Central memory CD8-positive, alpha-beta T cell (primary cell): ENCODE measurements around the gene MBD3L3.
"Not testable (repeated sequence)": the region's sequence is repeated elsewhere in the genome, so short reads cannot be mapped to it uniquely, and the experiment has no call there.

Source experiments
- ATAC-seq: fragments of 150-1000 bp; cut with Tn5 transposase; replicated peaks from 2 replicates; pipeline ENCODE4 v1.10.0; 2022; ENCODE audit warnings: mild to moderate bottlenecking, moderate FRiP score, moderate number of reproducible peaks; ENCODE audit not compliant: poor library complexity, severe bottlenecking; ENCODE audit errors: extremely low read depth
- DNase-seq, 2 donors: peaks; one replicate each; pipeline ENCODE4 v3.0.0; 2021; ENCODE audit warnings: low spot score in 2 of 2
- H3K27ac Mint-ChIP-seq: one replicate; pipeline ENCODE4 v1.8.0; 2022; ENCODE audit warnings: low read depth, mild to moderate bottlenecking, moderate library complexity, mixed read lengths
- H3K27me3 Mint-ChIP-seq: one replicate; pipeline ENCODE4 v1.8.0; 2022; ENCODE audit warnings: mixed read lengths
- H3K36me3 Mint-ChIP-seq: one replicate; pipeline ENCODE4 v1.8.0; 2022; ENCODE audit warnings: mild to moderate bottlenecking, moderate library complexity, mixed read lengths; ENCODE audit not compliant: insufficient read depth
- H3K4me1 Mint-ChIP-seq: one replicate; pipeline ENCODE4 v1.8.0; 2022; ENCODE audit warnings: mixed read lengths
- H3K4me3 Mint-ChIP-seq: one replicate; pipeline ENCODE4 v1.8.0; 2022; ENCODE audit warnings: mild to moderate bottlenecking, moderate library complexity, mixed read lengths
- H3K9me3 Mint-ChIP-seq: one replicate; pipeline ENCODE4 v1.8.0; 2022; ENCODE audit warnings: mixed read lengths

The MBD3L3 gene

GRCh38 chr19:7054635-7055368 is 3.7 kb downstream of the MBD3L3 start:
- not testable (repeated sequence) for H3K36me3 Mint-ChIP-seq, H3K27ac Mint-ChIP-seq, H3K27me3 Mint-ChIP-seq, DNase-seq, H3K4me1 Mint-ChIP-seq, H3K4me3 Mint-ChIP-seq, H3K9me3 Mint-ChIP-seq, ATAC-seq

GRCh38 chr19:7052896-7053295 is 5.6 kb downstream of the MBD3L3 start:
- DNase-seq, H3K36me3 Mint-ChIP-seq, H3K27ac Mint-ChIP-seq, H3K27me3 Mint-ChIP-seq, H3K4me1 Mint-ChIP-seq, ATAC-seq, H3K4me3 Mint-ChIP-seq, H3K9me3 Mint-ChIP-seq: not testable (repeated sequence)

GRCh38 chr19:7051421-7051820 is 7.1 kb downstream of the MBD3L3 start:
- ATAC-seq, DNase-seq, H3K4me3 Mint-ChIP-seq, H3K36me3 Mint-ChIP-seq, H3K27ac Mint-ChIP-seq, H3K27me3 Mint-ChIP-seq, H3K4me1 Mint-ChIP-seq, H3K9me3 Mint-ChIP-seq: not testable (repeated sequence)

DNA sequence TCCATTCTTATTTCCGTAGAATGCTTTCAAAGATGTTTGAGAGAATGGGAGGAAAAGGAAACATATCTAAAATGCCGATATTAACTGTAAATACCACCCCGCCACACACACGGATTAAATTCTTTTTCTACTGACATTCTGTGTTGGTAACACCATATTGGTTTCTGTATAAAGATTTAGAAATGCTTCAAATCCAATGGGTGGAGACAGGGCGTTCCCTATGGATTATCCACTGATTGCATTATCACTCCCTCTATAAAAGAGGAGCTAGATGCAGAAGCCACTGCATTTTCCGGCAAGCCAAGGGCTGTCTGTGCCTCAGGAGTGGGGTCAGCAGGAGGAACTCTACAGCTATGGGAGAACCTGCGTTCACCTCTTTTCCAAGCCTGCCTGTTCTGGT is 9.5 kb downstream of the MBD3L3 start, which contains the start of gene MBD3L2:
Gene MBD3L2 (plus strand): TSS at position 301 of the 400 bp plus-strand sequence. CDS start 53 bp downstream, at position 354.
- H3K27me3 Mint-ChIP-seq, ATAC-seq, H3K27ac Mint-ChIP-seq, DNase-seq, H3K4me3 Mint-ChIP-seq, H3K9me3 Mint-ChIP-seq, H3K36me3 Mint-ChIP-seq, H3K4me1 Mint-ChIP-seq: not testable (repeated sequence)

DNA sequence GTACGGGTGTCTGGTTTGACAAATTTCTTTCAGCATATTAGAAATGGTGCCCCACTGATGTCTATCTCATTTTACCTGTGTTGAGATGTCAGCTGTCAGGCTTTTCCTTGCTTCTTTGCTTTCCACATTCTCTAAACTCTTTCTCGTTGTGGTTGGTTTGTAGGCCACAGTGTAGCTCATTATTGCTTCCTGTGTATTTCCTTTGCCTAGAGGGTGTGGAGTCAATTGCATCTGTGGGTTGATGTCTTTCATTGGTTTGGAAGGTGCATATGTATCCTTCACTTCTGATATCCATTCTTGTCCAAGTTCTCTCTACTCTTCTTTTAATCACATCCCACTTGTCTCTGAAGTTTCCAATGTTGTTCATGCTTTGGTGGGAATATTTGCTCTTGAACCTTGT is 16.9 kb downstream of the MBD3L3 start:
- not testable (repeated sequence) for DNase-seq, H3K4me3 Mint-ChIP-seq, H3K9me3 Mint-ChIP-seq, H3K27ac Mint-ChIP-seq, H3K36me3 Mint-ChIP-seq, H3K4me1 Mint-ChIP-seq, H3K27me3 Mint-ChIP-seq
- peak; percentile 70 for ATAC-seq

DNA sequence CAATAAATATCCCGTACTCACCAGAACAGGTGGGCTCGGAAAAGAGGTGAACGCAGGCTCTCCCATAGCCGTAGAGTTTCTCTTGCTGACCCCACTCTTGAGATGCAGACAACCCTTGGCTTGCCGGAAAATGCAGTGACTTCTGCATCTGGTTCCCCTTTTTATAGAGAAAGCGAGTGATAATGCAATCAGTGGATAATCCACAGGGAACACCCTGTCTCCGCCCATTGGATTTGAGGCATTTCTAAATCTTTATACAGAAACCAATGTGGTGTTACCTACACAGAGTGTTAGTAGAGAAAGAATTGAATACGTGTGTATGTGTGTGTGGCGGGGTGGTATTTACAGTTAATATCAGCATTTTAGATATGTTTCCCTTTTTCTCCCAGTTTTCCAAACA is 18.4 kb downstream of the MBD3L3 start, which contains the start of gene MBD3L4:
Gene MBD3L4 (minus strand): TSS at position 101 of the 400 bp plus-strand sequence. CDS start 35 bp downstream, at position 66.
- ATAC-seq, H3K27me3 Mint-ChIP-seq, H3K4me3 Mint-ChIP-seq, H3K4me1 Mint-ChIP-seq, H3K9me3 Mint-ChIP-seq, DNase-seq, H3K36me3 Mint-ChIP-seq, H3K27ac Mint-ChIP-seq: not testable (repeated sequence)

DNA sequence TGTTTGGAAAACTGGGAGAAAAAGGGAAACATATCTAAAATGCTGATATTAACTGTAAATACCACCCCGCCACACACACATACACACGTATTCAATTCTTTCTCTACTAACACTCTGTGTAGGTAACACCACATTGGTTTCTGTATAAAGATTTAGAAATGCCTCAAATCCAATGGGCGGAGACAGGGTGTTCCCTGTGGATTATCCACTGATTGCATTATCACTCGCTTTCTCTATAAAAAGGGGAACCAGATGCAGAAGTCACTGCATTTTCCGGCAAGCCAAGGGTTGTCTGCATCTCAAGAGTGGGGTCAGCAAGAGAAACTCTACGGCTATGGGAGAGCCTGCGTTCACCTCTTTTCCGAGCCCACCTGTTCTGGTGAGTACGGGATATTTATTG is 28.2 kb downstream of the MBD3L3 start, which contains the start of gene MBD3L5:
Gene MBD3L5 (plus strand): TSS at position 301 of the 400 bp plus-strand sequence. CDS start 34 bp downstream, at position 335.
- not testable (repeated sequence) for H3K9me3 Mint-ChIP-seq

GRCh38 chr19:7028790-7029189 is 29.7 kb downstream of the MBD3L3 start:
- H3K36me3 Mint-ChIP-seq, H3K4me3 Mint-ChIP-seq, DNase-seq, H3K4me1 Mint-ChIP-seq, H3K27ac Mint-ChIP-seq, H3K9me3 Mint-ChIP-seq, H3K27me3 Mint-ChIP-seq: not testable (repeated sequence)
- ATAC-seq: peak; percentile 58

More for the DNA sequence above, 28.2 kb downstream of the MBD3L3 start, which contains the start of gene MBD3L5:
- H3K4me3 Mint-ChIP-seq, DNase-seq, H3K27ac Mint-ChIP-seq, H3K4me1 Mint-ChIP-seq, ATAC-seq, H3K27me3 Mint-ChIP-seq, H3K36me3 Mint-ChIP-seq: not testable (repeated sequence)

DNA sequence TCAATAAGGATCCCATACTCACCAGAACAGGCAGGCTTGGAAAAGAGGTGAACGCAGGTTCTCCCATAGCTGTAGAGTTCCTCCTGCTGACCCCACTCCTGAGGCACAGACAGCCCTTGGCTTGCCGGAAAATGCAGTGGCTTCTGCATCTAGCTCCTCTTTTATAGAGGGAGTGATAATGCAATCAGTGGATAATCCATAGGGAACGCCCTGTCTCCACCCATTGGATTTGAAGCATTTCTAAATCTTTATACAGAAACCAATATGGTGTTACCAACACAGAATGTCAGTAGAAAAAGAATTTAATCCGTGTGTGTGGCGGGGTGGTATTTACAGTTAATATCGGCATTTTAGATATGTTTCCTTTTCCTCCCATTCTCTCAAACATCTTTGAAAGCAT is 37.1 kb downstream of the MBD3L3 start, which contains the start of gene MBD3L2B:
Gene MBD3L2B (minus strand): TSS at position 101 of the 400 bp plus-strand sequence. CDS start 34 bp downstream, at position 67.
- ATAC-seq, DNase-seq: not testable (repeated sequence)

DNA sequence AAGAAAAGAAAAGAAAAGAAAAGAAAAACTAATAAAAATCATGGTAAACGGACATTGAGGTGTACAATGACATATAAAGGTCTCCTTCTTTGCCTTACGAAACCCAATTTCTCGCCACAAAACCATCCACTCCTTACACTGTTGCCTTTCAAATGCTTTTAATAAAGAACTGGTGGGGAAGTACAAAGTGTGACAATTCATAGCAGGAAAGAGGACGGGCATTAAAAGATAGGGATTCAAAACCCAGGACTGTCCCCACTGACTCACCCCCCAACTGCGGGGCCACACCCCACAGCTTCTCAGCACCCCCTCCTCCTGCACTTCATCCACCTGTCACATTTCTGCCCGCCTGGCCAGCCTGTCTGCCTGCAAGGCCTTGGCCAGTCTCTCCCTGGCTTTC is 39.6 kb downstream of the MBD3L3 start:
- no peaks in the 10 kb centered on the region for H3K36me3 Mint-ChIP-seq
- ATAC-seq: no peak
- DNase-seq: no peak
- H3K27me3 Mint-ChIP-seq: no peaks in the 10 kb centered on the region
- H3K27ac Mint-ChIP-seq: no peak overlapping the region
- H3K4me1 Mint-ChIP-seq: peaks cover 1% of the 10 kb centered on the region
- H3K9me3 Mint-ChIP-seq: no peaks in the 10 kb centered on the region
- no peak overlapping the region for H3K4me3 Mint-ChIP-seq

More for the DNA sequence above, 37.1 kb downstream of the MBD3L3 start, which contains the start of gene MBD3L2B:
- not testable (repeated sequence) for H3K4me1 Mint-ChIP-seq, H3K27ac Mint-ChIP-seq, H3K27me3 Mint-ChIP-seq, H3K4me3 Mint-ChIP-seq, H3K36me3 Mint-ChIP-seq, H3K9me3 Mint-ChIP-seq

- Mint-ChIP-seq H3K4me3 (no peak overlapping the region), H3K27me3 (no peaks in the 10 kb centered on the region), H3K4me1 (peaks cover 24% of the 10 kb centered on the region), H3K27ac (peak overlapping the region; percentile 70), H3K36me3 (no peaks in the 10 kb centered on the region), H3K9me3 (no peaks in the 10 kb centered on the region)
- ATAC-seq (peak; percentile 54), DNase-seq (no peak)
These were observed 44.8 kb downstream of the MBD3L3 start for GRCh38 chr19:7013678-7014077.

GRCh38 chr19:7010722-7011593 is 47.5 kb downstream of the MBD3L3 start:
- no peak overlapping the region for H3K4me3 Mint-ChIP-seq
- H3K9me3 Mint-ChIP-seq: no peaks in the 10 kb centered on the region
- H3K4me1 Mint-ChIP-seq: peaks cover 34% of the 10 kb centered on the region
- DNase-seq (no peak), ATAC-seq (peak; percentile 20)
- H3K27me3 Mint-ChIP-seq: no peaks in the 10 kb centered on the region
- peaks cover 2% of the 10 kb centered on the region for H3K36me3 Mint-ChIP-seq
- H3K27ac Mint-ChIP-seq: no peak overlapping the region
